ENCODE results near the gene WDPCP.

WDPCP gene

GRCh38 chr2:63283273-63283672 is 305.0 kb downstream of the WDPCP start:
- TF ChIP-seq CTCF (IDR thresholded peaks at IDR 0.05; ENCODE audit: control insufficient read depth, extremely low read depth, insufficient read depth): no peak
- H3K4me3 ChIP-seq (ENCODE audit: low read depth, low read length): peak overlapping the region; percentile 9; the same call in 1 of the 2 replicates
- peak; percentile 89 for DNase-seq (ENCODE audit: low read depth)

GRCh38 chr2:63272560-63272959 is 315.7 kb downstream of the WDPCP start:
- no peak for TF ChIP-seq CTCF (IDR thresholded peaks at IDR 0.05; ENCODE audit: control insufficient read depth, extremely low read depth, insufficient read depth)
- H3K4me3 ChIP-seq (ENCODE audit: low read depth, low read length): no peak overlapping the region
- DNase-seq (ENCODE audit: low read depth): no peak

GRCh38 chr2:63270717-63271116 is 317.6 kb downstream of the WDPCP start:
- no peak for DNase-seq (ENCODE audit: low read depth)
- TF ChIP-seq CTCF (IDR thresholded peaks at IDR 0.05; ENCODE audit: control insufficient read depth, extremely low read depth, insufficient read depth): no peak
- no peak overlapping the region for H3K4me3 ChIP-seq (ENCODE audit: low read depth, low read length)

GRCh38 chr2:63268946-63269345 is 319.3 kb downstream of the WDPCP start:
- H3K4me3 ChIP-seq (ENCODE audit: low read depth, low read length): no peak overlapping the region
- no peak for TF ChIP-seq CTCF (IDR thresholded peaks at IDR 0.05; ENCODE audit: control insufficient read depth, extremely low read depth, insufficient read depth)
- DNase-seq (ENCODE audit: low read depth): no peak

GRCh38 chr2:63261137-63261621 is 327.1 kb downstream of the WDPCP start:
- no peak for TF ChIP-seq CTCF (IDR thresholded peaks at IDR 0.05; ENCODE audit: control insufficient read depth, extremely low read depth, insufficient read depth)
- DNase-seq (ENCODE audit: low read depth): no peak
- no peak overlapping the region for H3K4me3 ChIP-seq (ENCODE audit: low read depth, low read length)

- no peak for TF ChIP-seq CTCF (IDR thresholded peaks at IDR 0.05; ENCODE audit: control insufficient read depth, extremely low read depth, insufficient read depth)
- DNase-seq (ENCODE audit: low read depth): no peak
These were observed 330.8 kb downstream of the WDPCP start for GRCh38 chr2:63257473-63257872.

GRCh38 chr2:63249161-63249560 is 339.1 kb downstream of the WDPCP start:
- no peak for TF ChIP-seq CTCF (IDR thresholded peaks at IDR 0.05; ENCODE audit: control insufficient read depth, extremely low read depth, insufficient read depth)
- no peak overlapping the region for H3K4me3 ChIP-seq (ENCODE audit: low read depth, low read length)
- DNase-seq (ENCODE audit: low read depth): peak; percentile 38

More at GRCh38 chr2:63257473-63257872, 330.8 kb downstream of the WDPCP start:
- H3K4me3 ChIP-seq (ENCODE audit: low read depth, low read length): no peak overlapping the region

All from LNCaP clone FGC (cell line).